GM10248 (cell line): ENCODE data around the gene SLC25A51.

Experiments
- CTCF ChIA-PET: fragments of 300-600 bp; sonication (Branson Sonifier 250); formaldehyde crosslinking; extraction: SDS; loops from one replicate; lab custom pipeline; 2021; ENCODE audit warnings: antibody characterized with exemption; lab: Yijun Ruan, JAX
- POLR2A ChIA-PET: fragments of 350-650 bp; sonication (Branson Sonifier 250); formaldehyde crosslinking; extraction: SDS; loops from one replicate; lab custom pipeline; 2020; ENCODE audit warnings: antibody characterized with exemption; lab: Yijun Ruan, JAX
- DNase-seq: peaks from one replicate; pipeline ENCODE4 v3.0.0; 2012; ENCODE audit errors: extremely low spot score
- TF ChIP-seq, protein P1 (sequence below): IDR thresholded peaks from 2 replicates; pipeline ENCODE4 v1.5.1; 2012; ENCODE audit warnings: mild to moderate bottlenecking, low read depth; ENCODE audit errors: extremely low read depth, missing control alignments, control extremely low read depth

SLC25A51 gene

DNA sequence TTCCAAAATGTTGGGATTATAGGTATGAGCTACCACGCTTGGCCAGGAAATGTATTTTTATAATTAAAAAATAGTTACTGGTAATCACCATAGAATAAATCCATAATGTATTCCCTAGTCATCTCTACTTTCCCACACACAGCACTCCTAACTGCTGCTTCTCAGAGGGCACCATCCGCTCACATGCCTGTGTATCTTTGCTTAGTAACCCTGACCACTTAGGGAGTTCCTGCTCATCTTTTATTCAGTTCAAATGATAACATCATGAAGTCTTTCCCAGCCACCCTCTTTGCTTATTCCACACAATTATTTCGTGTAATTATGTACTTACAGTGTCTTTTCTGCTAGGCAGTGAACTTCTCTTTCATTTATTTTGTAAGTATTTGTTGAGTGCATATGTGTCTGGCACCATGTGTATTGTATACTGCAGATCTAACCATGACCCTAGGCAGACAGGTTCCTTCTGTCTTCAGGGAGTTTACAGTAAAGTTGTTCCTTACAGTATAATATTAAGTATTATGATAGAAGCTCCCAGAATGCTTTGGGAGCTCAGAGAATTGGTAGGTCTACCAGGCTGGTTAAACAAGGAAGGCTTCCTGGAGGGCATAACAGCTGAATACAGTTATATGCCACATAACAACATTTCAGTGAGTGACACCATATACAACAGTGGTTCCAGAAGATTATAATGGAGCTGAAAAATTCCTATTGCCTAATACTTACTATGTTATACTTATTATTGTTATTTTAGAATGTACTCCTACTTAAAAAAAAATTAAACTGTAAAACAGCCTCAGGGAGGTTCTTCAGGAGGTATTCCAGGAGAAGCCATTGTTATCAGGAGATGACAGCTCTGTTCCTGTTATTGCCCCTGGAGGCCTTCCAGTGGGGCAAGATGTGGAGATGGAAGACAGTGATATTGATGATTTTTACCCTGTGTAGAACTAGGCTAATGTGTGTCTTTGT is 64.1 kb downstream of the SLC25A51 start:
- no peak for DNase-seq
- TF ChIP-seq, protein P1, sequence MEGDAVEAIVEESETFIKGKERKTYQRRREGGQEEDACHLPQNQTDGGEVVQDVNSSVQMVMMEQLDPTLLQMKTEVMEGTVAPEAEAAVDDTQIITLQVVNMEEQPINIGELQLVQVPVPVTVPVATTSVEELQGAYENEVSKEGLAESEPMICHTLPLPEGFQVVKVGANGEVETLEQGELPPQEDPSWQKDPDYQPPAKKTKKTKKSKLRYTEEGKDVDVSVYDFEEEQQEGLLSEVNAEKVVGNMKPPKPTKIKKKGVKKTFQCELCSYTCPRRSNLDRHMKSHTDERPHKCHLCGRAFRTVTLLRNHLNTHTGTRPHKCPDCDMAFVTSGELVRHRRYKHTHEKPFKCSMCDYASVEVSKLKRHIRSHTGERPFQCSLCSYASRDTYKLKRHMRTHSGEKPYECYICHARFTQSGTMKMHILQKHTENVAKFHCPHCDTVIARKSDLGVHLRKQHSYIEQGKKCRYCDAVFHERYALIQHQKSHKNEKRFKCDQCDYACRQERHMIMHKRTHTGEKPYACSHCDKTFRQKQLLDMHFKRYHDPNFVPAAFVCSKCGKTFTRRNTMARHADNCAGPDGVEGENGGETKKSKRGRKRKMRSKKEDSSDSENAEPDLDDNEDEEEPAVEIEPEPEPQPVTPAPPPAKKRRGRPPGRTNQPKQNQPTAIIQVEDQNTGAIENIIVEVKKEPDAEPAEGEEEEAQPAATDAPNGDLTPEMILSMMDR, result no peak
- ChIA-PET POLR2A (interaction anchor here (0.7 kb wide), 1 partner anchor 1673 kb away, joined by 3 read pairs; no protein-coding TSS in a partner anchor), CTCF (interaction anchor here (0.9 to 1.3 kb wide), 2 partner anchors 9 to 18 kb away, joined by 3 to 4 read pairs; no protein-coding TSS in a partner anchor)
